Right lobe of liver (tissue), 4 donors: ENCODE measurements around the gene C8A.

Experiments
- CTCF ChIP-seq, 4 donors: fragments of 200-600 bp in 3 of 4; fragments of 450-650 bp in 1 of 4; IDR thresholded peaks; one replicate each; pipeline versions ENCODE4 v1.5.1 to v1.8.0; 2016 to 2022; ENCODE audit warnings: antibody characterized with exemption in 4 of 4, mild to moderate bottlenecking in 2 of 4
- POLR2A ChIP-seq: fragments of 450-650 bp; IDR thresholded peaks from one replicate; pipeline ENCODE4 v1.6.1; 2017; ENCODE audit warnings: antibody characterized with exemption, mild to moderate bottlenecking
- donor health status: DM: no; HTN: no; CAD: no.
- donor health status: DM: no; HTN: no; CAD: no.
- donor health status: DM: no; HTN: yes; CAD: no.

- no peak for TF ChIP-seq CTCF (IDR thresholded peaks at IDR 0.05)
- no peak for TF ChIP-seq POLR2A
Observed at GRCh38 chr1:56864430-56864829, 9.8 kb downstream of the C8A start.
